NCI-H1694 (cell line): ENCODE measurements around the gene CHMP1A.

Source experiments
- DNase-seq: peaks from one replicate; lab custom pipeline; 2025; lab: John Stamatoyannopoulos, UW

The CHMP1A gene

GRCh38 chr16:89623511-89624261 lies 33.8 kb downstream of the CHMP1A start:
- no peak for DNase-seq

- DNase-seq = no peak
These were observed 35.7 kb downstream of the CHMP1A start for GRCh38 chr16:89621698-89622409.

GRCh38 chr16:89621136-89621697 lies 36.3 kb downstream of the CHMP1A start:
- DNase-seq = no peak

GRCh38 chr16:89620406-89620841 lies 37.1 kb downstream of the CHMP1A start:
- DNase-seq = no peak

GRCh38 chr16:89619840-89620239 lies 37.7 kb downstream of the CHMP1A start:
- DNase-seq = no peak

- DNase-seq = no peak
These were observed 39.2 kb downstream of the CHMP1A start for GRCh38 chr16:89618109-89618998.

- no peak for DNase-seq
These were observed 40.5 kb downstream of the CHMP1A start for GRCh38 chr16:89617036-89617435.

- DNase-seq = no peak
These were observed 40.9 kb downstream of the CHMP1A start for GRCh38 chr16:89616623-89617022.

- no peak for DNase-seq
These were observed 41.9 kb downstream of the CHMP1A start for GRCh38 chr16:89615596-89616090.

GRCh38 chr16:89615176-89615575 lies 42.3 kb downstream of the CHMP1A start:
- no peak for DNase-seq

GRCh38 chr16:89613954-89614459 lies 43.5 kb downstream of the CHMP1A start:
- no peak for DNase-seq

GRCh38 chr16:89613231-89613953 lies 44.1 kb downstream of the CHMP1A start, which contains the start of gene DPEP1:
TSS of gene DPEP1 (plus strand) at chr16:89613642. CDS start at chr16:89630411, 16,769 bp downstream.
- DNase-seq = no peak

- no peak for DNase-seq
These were observed 44.9 kb downstream of the CHMP1A start for GRCh38 chr16:89612415-89613166.

- no peak for DNase-seq
These were observed 47.4 kb downstream of the CHMP1A start for GRCh38 chr16:89610108-89610453.

GRCh38 chr16:89607937-89608740 lies 49.4 kb downstream of the CHMP1A start:
- no peak for DNase-seq

GRCh38 chr16:89607453-89607852 lies 50.1 kb downstream of the CHMP1A start:
- DNase-seq = no peak

- DNase-seq = no peak
These were observed 51.5 kb downstream of the CHMP1A start for GRCh38 chr16:89606006-89606405.

GRCh38 chr16:89605186-89605970 lies 52.1 kb downstream of the CHMP1A start:
- DNase-seq = no peak

GRCh38 chr16:89604764-89605163 lies 52.7 kb downstream of the CHMP1A start:
- no peak for DNase-seq
